Stimulated activated CD4-positive, alpha-beta T cell treated with anti-CD3 and anti-CD28 coated beads, TNF-alpha, amount 100 ng/mL, for 4 hours (primary cell): ENCODE results near the gene DNAJB6.

Experiments used
- DNase-seq, 3 experiments: peaks; one replicate each; pipeline ENCODE4 v3.0.0-alpha.2; 2020; ENCODE audit warnings: low read depth in 3 of 3

Gene DNAJB6

DNA sequence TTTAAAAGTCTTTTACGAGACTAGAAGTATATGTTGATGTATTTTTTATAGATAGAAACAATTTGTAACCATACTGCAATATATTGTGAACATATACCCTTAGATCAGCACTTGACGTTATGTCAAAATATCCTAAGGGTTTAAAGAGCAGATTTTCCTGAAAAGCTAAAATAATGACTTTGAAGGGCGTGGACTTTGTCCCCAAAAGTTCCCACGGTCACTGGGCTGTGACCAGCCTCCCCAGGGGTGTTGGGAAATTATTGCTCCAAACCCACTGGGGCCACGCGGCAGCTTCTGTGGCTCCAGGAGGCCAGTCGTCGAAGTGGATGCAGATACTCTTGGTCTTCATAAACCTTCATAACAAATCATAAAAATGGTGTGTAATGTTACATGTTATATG lies 29.9 kb downstream of the DNAJB6 start:
- no peak for DNase-seq

DNA sequence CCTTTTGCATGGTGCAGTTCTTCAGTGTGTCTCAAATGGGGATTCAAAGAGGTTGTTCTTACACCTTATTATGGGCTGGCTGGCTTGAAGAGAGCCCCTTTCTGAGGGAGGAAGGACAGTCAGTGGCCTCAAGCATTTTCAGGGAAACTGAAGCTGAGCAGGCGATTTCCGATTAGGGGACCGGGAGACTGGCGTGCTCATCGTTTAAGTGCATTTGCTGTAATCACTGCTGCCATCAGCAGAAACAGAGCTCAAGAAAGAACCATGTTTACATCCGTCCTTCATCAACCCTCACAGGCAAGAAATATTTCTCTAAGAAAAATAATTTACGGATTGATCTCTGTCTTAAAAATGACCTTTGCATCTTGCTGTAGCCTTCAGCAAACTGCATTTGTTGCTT lies 32.2 kb downstream of the DNAJB6 start:
- no peak for DNase-seq

DNA sequence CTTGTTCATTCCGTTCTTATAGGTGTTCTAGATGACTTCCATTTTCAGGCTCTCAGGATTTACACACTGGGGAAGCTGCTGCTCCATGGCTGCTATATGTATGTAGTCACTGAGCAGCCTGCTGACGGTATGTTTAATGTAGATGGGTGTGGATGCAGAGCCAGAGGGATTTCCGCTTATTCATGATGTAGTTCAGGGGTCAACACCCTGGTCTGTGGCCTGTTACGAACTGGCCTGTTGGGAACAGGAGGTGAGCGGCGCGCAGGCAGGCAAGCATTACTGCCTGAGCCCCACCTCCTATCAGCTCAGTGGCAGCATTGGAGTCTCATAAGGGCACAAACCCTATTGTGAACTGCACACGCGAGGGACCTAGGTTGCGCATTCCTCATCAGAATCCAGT lies 33.9 kb downstream of the DNAJB6 start:
- DNase-seq, result no peak

DNA sequence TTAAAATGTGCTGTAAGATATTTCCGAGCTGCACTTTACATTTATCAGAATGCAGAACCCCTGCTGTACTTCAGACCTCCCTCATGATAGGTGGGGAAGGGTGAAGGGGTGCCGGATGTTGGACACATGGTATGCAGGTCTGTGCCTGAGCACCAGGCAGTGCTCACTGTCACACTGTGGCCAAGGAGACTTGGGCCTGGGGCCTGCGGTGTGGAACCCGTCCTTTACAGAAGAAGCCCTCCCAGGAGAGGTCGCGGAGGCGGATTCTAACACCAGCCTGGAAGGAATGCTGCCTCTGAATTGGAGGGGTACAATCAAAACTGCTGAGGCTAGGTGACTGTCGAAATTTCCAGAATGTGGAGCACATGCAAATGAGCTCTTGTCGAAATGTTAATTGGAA lies 34.5 kb downstream of the DNAJB6 start:
- no peak for DNase-seq

DNA sequence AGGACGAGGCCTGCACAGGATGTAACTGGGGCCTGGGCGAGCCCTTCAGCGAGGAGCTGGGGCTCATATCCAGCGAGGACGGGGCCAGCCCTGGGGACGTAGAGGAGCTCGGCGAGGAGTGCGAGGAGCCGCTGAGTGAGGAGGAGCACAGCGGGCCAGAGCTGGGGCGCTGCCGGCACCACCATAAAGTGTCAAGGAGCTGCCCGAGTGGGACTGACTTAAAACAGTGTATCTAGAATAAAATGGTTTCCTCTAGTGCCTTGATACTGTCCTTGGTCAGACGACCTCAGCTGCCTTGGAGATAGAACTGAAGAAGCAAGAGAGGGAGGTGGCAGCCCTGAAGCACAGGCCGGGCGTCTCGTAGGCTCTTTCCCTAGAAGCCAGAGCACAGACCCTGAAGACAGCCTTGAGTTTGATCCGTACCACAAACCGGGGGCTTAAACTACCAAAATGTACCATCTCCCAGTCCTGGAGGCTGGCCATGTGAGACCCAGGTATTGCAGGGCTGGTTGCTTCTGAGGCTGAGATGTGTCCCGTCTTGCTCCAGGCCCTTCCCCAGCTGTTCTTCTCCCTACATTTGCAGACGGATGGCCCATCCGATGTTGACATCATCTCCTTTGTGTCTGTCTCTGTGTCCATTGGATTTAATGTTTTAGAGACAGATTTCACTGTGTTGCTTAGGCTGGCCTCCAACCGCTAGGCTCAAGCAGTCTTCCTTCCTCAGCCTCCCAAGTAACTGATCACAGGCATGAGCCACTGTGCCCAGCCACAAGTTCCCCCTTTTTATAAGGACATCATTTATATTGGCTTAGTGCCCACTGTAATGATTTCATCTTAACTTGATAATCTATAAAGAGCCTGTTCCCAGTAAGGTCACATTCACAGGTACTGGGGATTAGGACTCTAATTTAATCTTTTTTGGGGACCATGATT lies 35.8 kb downstream of the DNAJB6 start:
- DNase-seq, result no peak

DNA sequence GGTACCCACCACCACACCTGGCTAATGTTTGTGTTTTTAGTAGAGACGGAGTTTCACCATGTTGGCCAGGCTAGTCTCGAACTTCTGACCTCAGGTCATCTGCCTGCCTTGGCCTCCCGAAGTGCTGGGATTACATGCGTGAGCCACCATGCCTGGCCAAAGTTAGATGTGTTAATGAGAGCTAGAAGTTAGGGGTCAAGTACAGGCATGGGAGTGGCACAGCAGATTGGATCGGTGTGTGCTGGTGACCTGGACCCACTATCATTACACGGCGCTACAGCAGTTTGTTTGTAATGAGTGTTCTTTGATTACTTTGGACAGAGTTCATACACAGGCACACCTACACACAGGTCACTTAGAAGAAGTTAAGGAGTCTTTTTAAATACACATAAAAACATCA lies 36.7 kb downstream of the DNAJB6 start:
- DNase-seq, result no peak

DNA sequence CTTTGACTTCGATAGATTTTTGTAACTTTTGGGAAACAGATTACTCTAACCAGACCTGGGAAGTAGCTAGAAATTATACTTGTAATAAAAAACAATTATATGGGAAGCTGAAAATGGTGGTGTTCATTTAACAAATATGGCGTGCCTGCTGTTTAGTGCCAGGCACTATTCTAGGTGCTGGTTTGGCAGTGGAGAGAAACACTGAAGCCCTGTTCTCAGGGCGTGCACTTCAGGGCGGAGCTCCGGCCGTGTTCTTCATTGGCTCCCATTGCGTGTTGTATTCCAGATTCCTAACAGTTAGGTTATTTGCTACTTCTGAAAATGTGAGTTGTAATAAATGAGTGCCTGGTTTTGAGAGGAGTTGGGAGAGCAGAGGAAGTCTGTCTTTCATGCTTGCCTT lies 38.6 kb downstream of the DNAJB6 start:
- DNase-seq, result no peak

DNA sequence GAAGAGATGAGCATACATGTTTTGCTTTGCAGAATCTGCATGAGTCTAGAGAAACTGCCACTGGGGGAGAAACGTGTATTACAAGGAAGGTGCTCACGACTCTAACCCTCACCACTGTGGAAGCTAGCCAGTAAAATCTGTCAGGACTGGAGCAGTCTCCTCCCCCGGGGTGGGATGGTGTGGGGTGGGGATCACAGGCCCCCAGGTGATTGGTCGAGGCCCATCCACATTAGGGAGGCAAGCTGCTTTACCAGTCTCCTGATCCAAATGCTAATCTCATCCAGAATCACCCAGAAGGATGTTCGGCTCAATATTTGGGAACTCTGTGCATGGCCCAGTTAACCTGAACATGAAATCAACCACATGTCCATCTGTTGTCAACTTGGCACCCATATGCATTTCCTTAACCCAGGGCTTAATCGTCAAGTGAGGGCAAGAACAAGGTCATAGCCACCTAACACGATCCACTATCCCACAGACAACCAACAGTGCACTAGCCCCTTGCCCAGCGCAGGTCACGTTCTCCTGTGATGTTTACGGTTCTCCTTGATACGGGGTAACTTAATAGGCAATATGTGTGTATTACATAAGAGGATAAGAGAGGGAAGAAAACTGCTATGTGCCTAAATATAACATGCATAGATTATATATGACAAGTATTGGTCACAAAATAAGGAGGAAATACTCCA lies 40.8 kb downstream of the DNAJB6 start:
- DNase-seq, result no peak

DNA sequence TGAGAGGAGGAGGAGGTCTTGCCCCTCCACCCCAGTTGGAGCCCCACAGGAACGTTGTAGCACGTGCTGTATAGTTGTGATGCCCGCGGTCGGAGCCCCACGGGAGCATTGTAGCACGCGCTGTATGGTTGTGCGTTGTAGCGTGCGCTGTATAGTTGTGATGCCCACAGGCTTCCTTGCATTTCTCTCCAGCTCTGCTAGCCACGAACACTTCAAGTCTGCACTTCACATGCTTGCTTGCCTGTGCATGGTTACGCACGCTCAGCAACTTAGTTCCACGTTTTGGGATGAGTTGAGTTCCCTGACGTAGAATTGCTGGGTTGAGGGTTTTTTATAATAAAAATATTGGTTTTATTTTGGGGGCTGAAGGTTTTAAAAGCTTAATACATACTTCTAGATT lies 41.6 kb downstream of the DNAJB6 start:
- no peak for DNase-seq

DNA sequence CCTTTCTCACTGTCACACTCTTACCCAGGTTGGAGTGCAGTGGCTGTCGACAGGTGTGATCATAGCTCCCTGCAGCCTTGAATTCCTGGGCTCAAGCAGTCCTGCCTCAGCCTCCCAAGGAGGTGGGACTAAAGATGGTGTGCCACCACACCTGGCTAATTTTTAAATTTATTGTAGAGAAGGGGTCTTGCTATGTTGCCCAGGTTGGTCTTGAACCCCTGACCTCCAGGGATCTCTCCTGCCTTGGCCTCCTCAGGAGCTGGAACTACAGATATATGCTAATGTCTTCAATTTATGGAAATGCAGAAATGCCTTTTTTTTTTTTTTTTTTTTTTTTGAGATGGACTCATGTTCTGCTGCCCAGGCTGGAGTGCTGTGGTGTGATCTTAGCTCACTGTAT lies 42.7 kb downstream of the DNAJB6 start:
- DNase-seq, result no peak

DNA sequence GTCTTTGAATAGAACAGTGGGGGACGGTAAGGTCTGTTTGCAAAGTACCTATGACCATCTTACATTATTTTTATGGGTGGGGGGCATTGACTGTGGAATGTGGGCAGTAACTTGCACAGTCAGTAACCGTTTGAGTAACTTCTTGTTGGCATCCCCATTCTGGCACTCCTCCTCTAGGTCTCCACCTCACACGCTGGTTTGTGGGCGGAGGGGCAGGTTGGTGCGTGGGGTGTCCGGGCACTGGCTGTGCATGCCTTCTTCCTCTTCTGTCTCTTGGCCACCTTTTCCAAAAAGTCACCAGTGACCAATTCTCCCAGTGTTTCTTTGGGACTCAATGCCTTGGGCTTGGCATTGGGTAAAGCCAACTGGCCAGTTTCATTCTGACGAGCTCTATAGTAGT lies 43.6 kb downstream of the DNAJB6 start:
- DNase-seq, result no peak

DNA sequence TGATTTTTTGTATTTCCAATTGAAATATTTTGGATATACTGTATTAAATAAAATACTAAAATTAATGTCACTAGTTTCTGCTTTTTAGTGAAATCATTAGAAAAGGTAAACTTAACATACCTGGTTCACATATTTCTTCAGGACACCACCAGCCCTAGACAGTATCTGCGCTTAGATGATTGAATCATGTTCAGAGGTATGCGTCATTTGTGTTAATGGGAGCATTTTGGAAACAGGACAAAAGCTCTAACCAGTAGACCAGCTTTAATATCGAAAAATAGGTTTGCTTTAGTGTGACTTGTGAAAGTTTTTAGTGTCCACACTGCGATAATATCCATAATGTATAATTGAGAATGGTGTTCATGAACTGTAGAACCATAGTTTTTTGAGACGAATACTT lies 47.1 kb downstream of the DNAJB6 start:
- DNase-seq, result no peak

DNA sequence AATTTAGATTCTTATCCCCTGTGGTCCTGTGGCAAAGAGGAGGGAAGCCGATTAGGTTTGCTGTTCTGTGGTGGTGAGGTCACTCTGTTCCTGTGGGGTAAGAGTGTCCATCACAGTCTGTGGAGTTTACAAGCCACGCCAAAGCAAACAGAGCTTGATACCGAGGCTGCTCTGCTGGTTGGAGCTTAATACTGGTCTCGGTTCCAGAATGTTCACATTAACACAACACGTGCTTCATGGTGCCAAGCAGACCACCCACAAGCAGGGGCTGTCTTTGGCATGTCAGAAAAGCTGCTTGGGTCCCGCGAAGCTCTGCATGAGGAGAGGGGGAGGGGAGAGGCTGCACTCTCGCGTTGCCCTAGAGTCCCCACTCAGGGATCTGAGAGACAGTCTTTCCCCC lies 47.5 kb downstream of the DNAJB6 start:
- no peak for DNase-seq

DNA sequence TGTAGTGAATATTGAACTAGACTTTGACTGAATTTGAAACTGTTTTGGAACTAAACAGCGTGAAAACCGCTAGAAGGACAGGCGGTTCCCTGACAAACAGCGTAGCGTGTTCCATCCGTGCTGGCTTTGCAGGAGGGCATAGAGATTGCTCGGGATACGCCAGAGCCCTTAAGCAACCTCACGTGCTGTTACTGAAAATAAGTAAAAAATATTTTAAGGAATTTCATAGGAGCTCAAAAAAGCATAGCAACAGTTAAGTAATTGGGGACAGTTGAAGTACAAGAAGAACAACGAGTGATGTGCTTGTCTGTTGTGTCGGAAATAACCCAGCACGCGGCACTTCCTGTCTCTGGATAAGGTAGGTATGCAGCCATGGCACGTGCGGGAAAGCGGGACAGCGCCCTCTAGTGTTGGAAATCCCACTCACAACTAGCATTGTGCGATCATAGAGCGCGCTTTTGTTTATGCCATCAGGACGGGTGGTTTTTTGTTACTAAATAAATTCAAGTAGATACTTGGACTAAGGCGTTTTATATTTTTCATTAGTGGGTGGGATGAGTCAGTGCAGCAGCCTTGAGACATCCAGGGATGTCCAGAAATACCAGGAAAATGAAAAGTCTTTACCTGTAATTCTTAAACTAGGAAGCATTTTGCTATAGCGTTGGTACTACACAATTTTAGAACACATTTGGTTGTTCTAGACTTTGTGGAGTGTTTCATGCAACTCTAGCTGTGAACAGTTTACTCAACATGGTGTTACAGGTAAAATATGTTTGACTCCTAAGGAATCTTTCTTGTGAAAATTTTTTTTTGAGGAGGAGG lies 50.4 kb downstream of the DNAJB6 start:
- peak; percentile 70 to 81 (median 73) for DNase-seq

DNA sequence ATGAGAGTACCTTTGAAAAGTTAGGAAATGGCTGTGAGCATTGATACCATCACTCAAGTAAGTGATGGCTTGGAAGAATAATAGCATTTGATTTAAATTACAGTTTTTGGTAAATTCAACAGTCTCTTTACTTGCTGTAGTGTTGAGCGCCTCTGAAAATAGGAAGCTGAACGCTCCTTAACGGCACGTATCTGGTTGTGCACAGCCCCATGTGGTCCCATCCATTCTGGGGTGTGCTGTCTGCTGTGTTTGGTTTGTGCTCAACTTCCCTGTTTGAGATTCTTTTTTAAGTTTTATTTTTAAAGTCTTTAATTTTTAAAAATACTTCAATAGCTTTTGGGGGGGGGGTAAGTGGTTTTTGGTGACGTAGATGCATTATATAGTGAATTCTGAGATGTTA lies 51.5 kb downstream of the DNAJB6 start:
- DNase-seq, result no peak

DNA sequence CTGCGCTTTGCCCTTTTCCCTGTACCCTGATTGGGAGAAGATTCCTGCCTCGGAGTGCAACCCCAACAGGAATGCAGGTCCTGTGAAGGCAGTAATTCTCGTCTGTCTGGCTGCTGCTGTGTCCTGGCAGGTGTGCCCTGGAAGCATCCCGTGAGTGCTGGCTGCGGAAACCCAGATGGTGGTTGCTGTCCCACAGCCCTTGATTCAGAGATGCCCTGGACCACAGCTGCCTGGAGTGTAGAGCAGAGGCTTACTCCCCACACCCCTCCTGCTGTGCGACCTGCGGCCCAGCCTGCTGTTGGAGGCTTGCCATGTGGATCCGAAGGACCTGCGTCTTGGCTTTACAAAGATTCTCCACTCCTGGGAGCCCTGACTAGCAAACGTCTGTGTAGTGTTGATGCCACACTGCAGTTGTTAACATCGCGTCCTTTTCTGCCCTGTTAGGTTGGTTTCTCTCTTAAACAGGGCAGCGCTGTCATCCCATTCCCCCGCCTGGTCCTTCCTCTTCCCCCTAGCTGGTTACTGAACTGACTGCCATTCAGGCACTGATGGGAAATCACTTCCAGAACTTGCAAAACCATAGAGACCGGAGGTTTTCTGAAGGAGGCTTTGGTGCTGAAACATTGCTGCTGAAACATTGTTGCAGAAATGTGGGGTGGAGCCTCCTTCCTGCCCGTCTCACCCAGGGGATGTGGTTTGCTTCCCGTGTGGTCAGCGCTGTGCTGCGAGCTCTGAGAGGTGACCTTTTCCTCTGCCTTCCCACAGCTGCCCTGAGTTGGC lies 53.3 kb downstream of the DNAJB6 start:
- DNase-seq, result no peak

DNA sequence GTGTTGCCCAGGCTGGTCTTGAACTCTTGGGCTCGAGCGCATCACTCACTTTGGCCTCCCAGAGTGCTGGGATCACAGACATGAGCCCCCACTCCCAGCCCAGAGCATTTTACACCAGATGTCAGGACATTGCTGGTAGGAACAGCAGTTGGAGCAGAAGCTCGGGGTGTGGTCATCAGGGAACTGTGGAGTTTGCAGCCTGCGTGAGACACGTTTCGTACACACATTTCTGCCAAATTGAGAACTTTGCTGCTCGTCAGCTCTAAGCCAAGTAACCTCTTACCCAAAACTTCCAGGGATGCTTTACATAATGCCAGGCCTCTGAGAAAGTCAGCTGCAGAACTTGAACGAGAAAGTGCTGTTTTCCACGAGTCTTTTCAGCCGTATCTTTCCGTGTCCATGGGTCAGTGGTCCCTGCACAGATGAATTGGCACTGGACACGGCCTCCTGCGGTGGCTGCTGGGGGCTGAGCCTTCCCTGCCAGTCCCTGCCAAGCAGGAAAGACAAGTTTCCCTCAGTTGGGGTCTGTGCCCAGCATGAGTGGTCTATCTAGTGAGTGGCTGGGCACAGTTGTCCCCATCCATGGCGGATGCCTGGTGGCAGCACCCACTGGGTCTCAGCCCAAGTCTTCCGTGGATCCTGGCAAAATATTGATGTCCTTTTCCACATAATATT lies 54.4 kb downstream of the DNAJB6 start:
- no peak for DNase-seq

DNA sequence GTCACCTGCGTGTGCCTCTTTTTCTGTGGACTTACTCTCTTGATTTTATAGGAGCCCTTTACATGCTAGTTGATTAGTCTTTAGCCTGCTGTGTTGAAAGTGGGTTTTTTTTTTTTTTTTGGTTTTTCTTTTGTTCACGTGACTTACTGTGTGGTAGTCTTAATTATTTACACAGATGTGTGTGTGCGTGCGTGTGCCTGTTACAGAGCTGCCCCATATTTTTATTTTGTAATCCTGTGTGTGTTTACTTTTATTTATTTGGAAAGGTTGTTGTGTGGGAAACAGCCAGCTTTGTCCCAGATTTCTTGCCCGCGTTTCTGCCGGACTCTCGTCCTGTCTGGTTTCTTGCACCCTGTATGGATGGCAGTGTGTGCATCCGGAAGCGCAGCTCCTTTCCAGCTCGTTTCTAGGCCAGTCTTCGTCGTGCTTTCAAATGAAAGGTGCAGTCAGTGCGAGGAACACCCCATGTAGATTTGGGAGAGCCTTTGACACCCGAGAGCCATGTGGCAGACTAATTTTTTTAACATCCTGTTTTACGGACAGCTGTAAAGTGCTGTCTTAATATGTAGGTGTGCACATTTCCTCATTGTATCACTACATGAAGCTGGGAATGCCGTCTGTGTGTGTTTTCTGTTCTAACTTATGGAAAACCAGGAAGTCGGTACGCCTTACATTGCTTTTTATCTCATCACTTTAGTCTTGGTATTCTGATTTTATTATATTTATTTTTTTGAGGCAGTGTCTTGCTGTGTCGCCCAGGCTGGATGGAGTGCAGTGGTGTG lies 55.6 kb downstream of the DNAJB6 start:
- DNase-seq, result no peak

DNA sequence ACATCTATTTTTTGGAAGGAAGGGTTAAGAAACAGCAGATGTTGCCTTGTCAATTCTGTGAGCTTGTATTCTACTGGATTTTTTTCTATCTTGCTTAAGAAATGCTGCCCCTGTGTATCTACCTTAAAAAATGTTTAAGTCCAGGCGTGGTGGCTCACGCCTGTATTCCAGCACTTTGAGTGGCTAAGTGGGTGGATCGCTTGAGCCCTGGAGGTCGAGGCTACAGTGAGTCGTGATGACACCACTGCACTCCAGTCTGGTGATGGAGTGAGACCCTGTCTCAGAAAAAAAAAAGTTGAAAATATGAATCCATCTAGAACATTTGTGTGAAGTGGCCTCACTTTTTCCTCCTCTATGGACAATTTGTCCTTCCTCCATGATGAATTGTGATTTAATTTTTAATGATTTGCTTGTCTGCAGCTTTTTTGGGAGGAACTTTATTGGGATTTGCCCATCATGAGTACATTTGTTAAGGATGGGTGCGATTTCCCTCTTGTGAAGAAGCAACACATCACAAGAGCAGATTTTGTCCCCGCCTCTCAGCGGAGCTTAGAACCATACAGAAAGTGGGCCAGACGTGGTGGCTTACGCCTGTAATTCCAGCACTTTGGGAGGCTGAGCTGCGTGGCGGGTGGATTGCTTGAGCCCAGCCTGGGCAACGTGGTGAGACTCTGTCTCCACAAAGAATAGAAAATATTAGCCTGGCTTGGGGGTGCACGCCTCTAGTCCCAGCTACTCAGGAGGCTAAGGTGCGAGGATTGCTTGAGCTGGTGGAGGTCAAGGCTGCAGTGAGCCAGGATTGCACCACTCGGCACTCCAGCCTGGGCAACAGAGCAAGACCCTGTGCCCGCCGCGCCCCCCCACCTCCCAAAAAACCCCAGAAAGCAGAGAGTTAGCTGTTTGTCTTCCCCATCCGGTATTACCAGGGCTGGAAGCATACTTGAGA lies 57.7 kb downstream of the DNAJB6 start:
- DNase-seq, result no peak
